ENCODE measurements around the gene TFB1M.
"Not testable (repeated sequence)": the region's sequence is repeated elsewhere in the genome, so short reads cannot be mapped to it uniquely, and the experiment has no call there.

The TFB1M gene

GRCh38 chr6:155314773-155315515 is 660 bp upstream of the TFB1M start:
- H2AFZ ChIP-seq (ENCODE audit: low read depth, low read length): no peak overlapping the region
- H4K8ac ChIP-seq (ENCODE audit: low read length): peak overlapping the region; percentile 60
- H3K27me3 ChIP-seq (ENCODE audit: control insufficient read depth in 1 of 2, insufficient read depth in 1 of 2, low read length in 2 of 2): no peaks in the 10 kb centered on the region
- no peak overlapping the region for H3K14ac ChIP-seq (ENCODE audit: low read length in 2 of 2)
- no peak overlapping the region for H3K23ac ChIP-seq (ENCODE audit: low read length in 2 of 2)
- H3K4ac ChIP-seq (ENCODE audit: low read depth in 1 of 2, low read length in 2 of 2): peak overlapping the region in 1 of 2 experiments; percentile 67
- no peak overlapping the region for H2BK12ac ChIP-seq (ENCODE audit: low read length in 2 of 2)
- H3K9me3 ChIP-seq (ENCODE audit: control insufficient read depth, low read length): no peaks in the 10 kb centered on the region
- no peak overlapping the region for H2AK5ac ChIP-seq (ENCODE audit: low read length, severe bottlenecking)
- peaks cover 0 to 15% of the 10 kb centered on the region in 2 experiments for H3K36me3 ChIP-seq (ENCODE audit: control insufficient read depth in 1 of 2, insufficient read depth in 2 of 2, low read depth in 1 of 2, low read length in 2 of 2)
- peak; percentile 89 for DNase-seq
- H2BK120ac ChIP-seq (ENCODE audit: low read depth, low read length): no peak overlapping the region
- 10% methylated on average over 19 of the region's 20 CpGs for WGBS
- peak overlapping the region; percentile 92 for H3K9ac ChIP-seq (ENCODE audit: low read length)
- peak overlapping the region; percentile 95 for H3K27ac ChIP-seq (ENCODE audit: low read length, poor library complexity, severe bottlenecking)
- no peak overlapping the region for H2BK15ac ChIP-seq (ENCODE audit: low read depth, poor library complexity, severe bottlenecking)
- H3K4me2 ChIP-seq (ENCODE audit: low read length, poor library complexity, severe bottlenecking): peak overlapping the region; percentile 62
- H4K91ac ChIP-seq (ENCODE audit: low read length): peak overlapping the region; percentile 61
- no peak overlapping the region for H2BK5ac ChIP-seq (ENCODE audit: low read depth, low read length, poor library complexity, severe bottlenecking)
- no peaks in the 10 kb centered on the region for H3K4me1 ChIP-seq (ENCODE audit: control insufficient read depth, insufficient read depth, low read depth, low read length)
- peak overlapping the region; percentile 52 to 95 for H3K4me3 ChIP-seq (ENCODE audit: insufficient read depth in 1 of 2, low read depth in 1 of 2, low read length in 2 of 2)
- peaks cover 7% of the 10 kb centered on the region for H3K79me1 ChIP-seq (replicated peaks; ENCODE audit: low read length, poor library complexity, severe bottlenecking)
- H3K18ac ChIP-seq (ENCODE audit: low read depth in 1 of 2, low read length in 2 of 2): peak overlapping the region; percentile 15 to 79

GRCh38 chr6:155313602-155314091 is 637 bp downstream of the TFB1M start:
- Histone ChIP-seq H3K4me3 (ENCODE audit: insufficient read depth in 1 of 2, low read depth in 1 of 2, low read length in 2 of 2) (peak overlapping the region; percentile 93 to 95), H3K9ac (ENCODE audit: low read length) (peak overlapping the region; percentile 92), H2AFZ (ENCODE audit: low read depth, low read length) (peak overlapping the region; percentile 6), H2BK12ac (ENCODE audit: low read length in 2 of 2) (peak overlapping the region in 1 of 2 experiments; percentile 29), H3K36me3 (ENCODE audit: control insufficient read depth in 1 of 2, insufficient read depth in 2 of 2, low read depth in 1 of 2, low read length in 2 of 2) (peaks cover 0 to 26% of the 10 kb centered on the region in 2 experiments), H3K4me2 (ENCODE audit: low read length, poor library complexity, severe bottlenecking) (peak overlapping the region; percentile 57), H3K23ac (ENCODE audit: low read length in 2 of 2) (peak overlapping the region; percentile 92 to 95), H3K27ac (ENCODE audit: low read length, poor library complexity, severe bottlenecking) (no peak overlapping the region), H2BK120ac (ENCODE audit: low read depth, low read length) (no peak overlapping the region), H3K27me3 (ENCODE audit: control insufficient read depth in 1 of 2, insufficient read depth in 1 of 2, low read length in 2 of 2) (no peaks in the 10 kb centered on the region), H4K91ac (ENCODE audit: low read length) (peak overlapping the region; percentile 87), H3K18ac (ENCODE audit: low read depth in 1 of 2, low read length in 2 of 2) (peak overlapping the region; percentile 80 to 97), H3K4me1 (ENCODE audit: control insufficient read depth, insufficient read depth, low read depth, low read length) (no peaks in the 10 kb centered on the region), H2AK5ac (ENCODE audit: low read length, severe bottlenecking) (no peak overlapping the region), H3K4ac (ENCODE audit: low read depth in 1 of 2, low read length in 2 of 2) (peak overlapping the region; percentile 66 to 81), H2BK5ac (ENCODE audit: low read depth, low read length, poor library complexity, severe bottlenecking) (no peak overlapping the region), H2BK15ac (ENCODE audit: low read depth, poor library complexity, severe bottlenecking) (no peak overlapping the region), H3K9me3 (ENCODE audit: control insufficient read depth, low read length) (no peaks in the 10 kb centered on the region), H3K14ac (ENCODE audit: low read length in 2 of 2) (peak overlapping the region; percentile 67 to 96), H4K8ac (ENCODE audit: low read length) (peak overlapping the region; percentile 92), H3K79me1 (replicated peaks; ENCODE audit: low read length, poor library complexity, severe bottlenecking) (peaks cover 8% of the 10 kb centered on the region)
- 2% methylated on average over 11 of the region's 15 CpGs for WGBS
- no peak for DNase-seq

GRCh38 chr6:155312950-155313349 is 1.3 kb downstream of the TFB1M start:
- not testable (repeated sequence) for H2BK120ac ChIP-seq (ENCODE audit: low read depth, low read length); H3K27ac ChIP-seq (ENCODE audit: low read length, poor library complexity, severe bottlenecking); H3K14ac ChIP-seq (ENCODE audit: low read length in 2 of 2); DNase-seq; H2AFZ ChIP-seq (ENCODE audit: low read depth, low read length); H2BK15ac ChIP-seq (ENCODE audit: low read depth, poor library complexity, severe bottlenecking); H4K8ac ChIP-seq (ENCODE audit: low read length); H4K91ac ChIP-seq (ENCODE audit: low read length); H3K23ac ChIP-seq (ENCODE audit: low read length in 2 of 2); H3K18ac ChIP-seq (ENCODE audit: low read depth in 1 of 2, low read length in 2 of 2); H3K4ac ChIP-seq (ENCODE audit: low read depth in 1 of 2, low read length in 2 of 2); H3K4me2 ChIP-seq (ENCODE audit: low read length, poor library complexity, severe bottlenecking); H2BK5ac ChIP-seq (ENCODE audit: low read depth, low read length, poor library complexity, severe bottlenecking); H3K79me1 ChIP-seq (replicated peaks; ENCODE audit: low read length, poor library complexity, severe bottlenecking); H3K27me3 ChIP-seq (ENCODE audit: control insufficient read depth in 1 of 2, insufficient read depth in 1 of 2, low read length in 2 of 2); H3K9me3 ChIP-seq (ENCODE audit: control insufficient read depth, low read length); H2AK5ac ChIP-seq (ENCODE audit: low read length, severe bottlenecking); H3K4me1 ChIP-seq (ENCODE audit: control insufficient read depth, insufficient read depth, low read depth, low read length)
- H3K9ac ChIP-seq (ENCODE audit: low read length): peak overlapping the region; percentile 92
- H3K36me3 ChIP-seq (ENCODE audit: control insufficient read depth in 1 of 2, insufficient read depth in 2 of 2, low read depth in 1 of 2, low read length in 2 of 2): peaks cover 0 to 33% of the 10 kb centered on the region in 2 experiments
- 98% methylated on average over 4 of the region's 7 CpGs for WGBS
- H3K4me3 ChIP-seq (ENCODE audit: insufficient read depth in 1 of 2, low read depth in 1 of 2, low read length in 2 of 2): peak overlapping the region in 1 of 2 experiments; percentile 95
- H2BK12ac ChIP-seq (ENCODE audit: low read length in 2 of 2): peak overlapping the region in 1 of 2 experiments; percentile 88

GRCh38 chr6:155311583-155311982 is 2.7 kb downstream of the TFB1M start:
- peaks cover 7 to 44% of the 10 kb centered on the region in 2 experiments for H3K36me3 ChIP-seq (ENCODE audit: control insufficient read depth in 1 of 2, insufficient read depth in 2 of 2, low read depth in 1 of 2, low read length in 2 of 2)
- H3K4ac ChIP-seq (ENCODE audit: low read depth in 1 of 2, low read length in 2 of 2): no peak overlapping the region
- WGBS: no CpG with 5 or more reads among the region's 2 CpGs
- H3K4me3 ChIP-seq (ENCODE audit: insufficient read depth in 1 of 2, low read depth in 1 of 2, low read length in 2 of 2): no peak overlapping the region
- H3K79me1 ChIP-seq (replicated peaks; ENCODE audit: low read length, poor library complexity, severe bottlenecking): peaks cover 12% of the 10 kb centered on the region
- H2BK120ac ChIP-seq (ENCODE audit: low read depth, low read length): no peak overlapping the region
- no peaks in the 10 kb centered on the region for H3K4me1 ChIP-seq (ENCODE audit: control insufficient read depth, insufficient read depth, low read depth, low read length)
- H3K18ac ChIP-seq (ENCODE audit: low read depth in 1 of 2, low read length in 2 of 2): no peak overlapping the region
- no peak overlapping the region for H2BK12ac ChIP-seq (ENCODE audit: low read length in 2 of 2)
- no peak overlapping the region for H3K4me2 ChIP-seq (ENCODE audit: low read length, poor library complexity, severe bottlenecking)
- H3K27ac ChIP-seq (ENCODE audit: low read length, poor library complexity, severe bottlenecking): no peak overlapping the region
- H3K14ac ChIP-seq (ENCODE audit: low read length in 2 of 2): no peak overlapping the region
- H2AFZ ChIP-seq (ENCODE audit: low read depth, low read length): no peak overlapping the region
- H3K23ac ChIP-seq (ENCODE audit: low read length in 2 of 2): no peak overlapping the region
- no peak overlapping the region for H2AK5ac ChIP-seq (ENCODE audit: low read length, severe bottlenecking)
- H3K9ac ChIP-seq (ENCODE audit: low read length): no peak overlapping the region
- no peak for DNase-seq
- H2BK5ac ChIP-seq (ENCODE audit: low read depth, low read length, poor library complexity, severe bottlenecking): no peak overlapping the region
- H3K9me3 ChIP-seq (ENCODE audit: control insufficient read depth, low read length): no peaks in the 10 kb centered on the region
- H4K91ac ChIP-seq (ENCODE audit: low read length): no peak overlapping the region
- no peaks in the 10 kb centered on the region for H3K27me3 ChIP-seq (ENCODE audit: control insufficient read depth in 1 of 2, insufficient read depth in 1 of 2, low read length in 2 of 2)
- no peak overlapping the region for H2BK15ac ChIP-seq (ENCODE audit: low read depth, poor library complexity, severe bottlenecking)
- H4K8ac ChIP-seq (ENCODE audit: low read length): no peak overlapping the region

Measured in mesenchymal stem cell (in vitro differentiated cells and primary cell).